ENCODE measurements around the gene INPP4B.

The INPP4B gene

DNA sequence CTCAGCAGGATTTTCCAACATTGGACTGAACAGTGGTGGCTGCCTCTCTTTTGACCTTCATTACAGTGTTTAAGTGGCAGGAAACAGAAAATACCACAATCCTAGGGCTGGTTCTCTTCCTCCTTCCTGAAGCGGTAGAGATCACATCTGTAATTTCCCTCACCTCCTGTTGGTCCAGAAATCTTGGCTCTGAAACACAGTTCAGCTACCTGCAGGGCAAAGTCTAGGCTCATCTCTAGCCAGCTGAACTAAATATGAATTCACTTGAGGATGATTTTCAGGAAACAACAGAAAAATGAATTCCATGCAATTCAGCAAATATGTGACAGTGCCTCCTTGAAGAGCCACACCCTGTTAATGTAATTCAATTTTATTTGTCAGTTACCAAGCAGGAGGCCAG lies 531.9 kb downstream of the INPP4B start:
- TF ChIP-seq, protein P1, sequence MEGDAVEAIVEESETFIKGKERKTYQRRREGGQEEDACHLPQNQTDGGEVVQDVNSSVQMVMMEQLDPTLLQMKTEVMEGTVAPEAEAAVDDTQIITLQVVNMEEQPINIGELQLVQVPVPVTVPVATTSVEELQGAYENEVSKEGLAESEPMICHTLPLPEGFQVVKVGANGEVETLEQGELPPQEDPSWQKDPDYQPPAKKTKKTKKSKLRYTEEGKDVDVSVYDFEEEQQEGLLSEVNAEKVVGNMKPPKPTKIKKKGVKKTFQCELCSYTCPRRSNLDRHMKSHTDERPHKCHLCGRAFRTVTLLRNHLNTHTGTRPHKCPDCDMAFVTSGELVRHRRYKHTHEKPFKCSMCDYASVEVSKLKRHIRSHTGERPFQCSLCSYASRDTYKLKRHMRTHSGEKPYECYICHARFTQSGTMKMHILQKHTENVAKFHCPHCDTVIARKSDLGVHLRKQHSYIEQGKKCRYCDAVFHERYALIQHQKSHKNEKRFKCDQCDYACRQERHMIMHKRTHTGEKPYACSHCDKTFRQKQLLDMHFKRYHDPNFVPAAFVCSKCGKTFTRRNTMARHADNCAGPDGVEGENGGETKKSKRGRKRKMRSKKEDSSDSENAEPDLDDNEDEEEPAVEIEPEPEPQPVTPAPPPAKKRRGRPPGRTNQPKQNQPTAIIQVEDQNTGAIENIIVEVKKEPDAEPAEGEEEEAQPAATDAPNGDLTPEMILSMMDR (IDR thresholded peaks at IDR 0.05), result no peak
- H2AFZ ChIP-seq, result no peak overlapping the region
- H3K79me2 ChIP-seq, result no peaks in the 10 kb centered on the region
- H3K9me3 ChIP-seq (ENCODE audit: control insufficient read depth, low read length), result no peaks in the 10 kb centered on the region
- no peak overlapping the region for H3K27ac ChIP-seq
- no peaks in the 10 kb centered on the region for H3K36me3 ChIP-seq (ENCODE audit: control insufficient read depth, insufficient read depth, low read length)
- H3K4me2 ChIP-seq (ENCODE audit: low read length), result no peak overlapping the region
- H3K4me1 ChIP-seq, result no peaks in the 10 kb centered on the region
- no peak overlapping the region for H3K9ac ChIP-seq
- H3K27me3 ChIP-seq (ENCODE audit: control insufficient read depth, insufficient read depth, low read length), result no peaks in the 10 kb centered on the region
- no peak overlapping the region for H3K4me3 ChIP-seq (ENCODE audit: low read depth, low read length)

DNA sequence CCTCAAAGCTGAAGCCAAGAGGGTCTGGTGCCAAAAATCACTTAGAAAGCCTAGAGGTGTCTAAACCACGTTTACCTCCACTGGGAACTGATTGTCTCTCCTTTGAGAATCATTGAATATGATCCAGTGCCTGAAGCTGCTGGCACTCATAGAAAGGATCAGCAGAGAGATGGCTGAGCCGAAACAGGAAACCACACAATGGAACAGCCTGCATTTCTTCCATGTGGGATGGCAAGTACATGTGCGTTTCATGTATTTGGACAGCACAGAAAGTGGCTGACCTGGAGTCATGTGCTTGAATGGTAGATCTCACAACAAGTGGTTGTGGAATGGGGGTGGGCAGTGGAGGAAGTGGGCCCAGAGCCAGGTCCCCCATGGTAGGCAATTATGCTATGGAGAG lies 533.7 kb downstream of the INPP4B start:
- H3K36me3 ChIP-seq (ENCODE audit: control insufficient read depth, insufficient read depth, low read length), result no peaks in the 10 kb centered on the region
- TF ChIP-seq, protein P1 (IDR thresholded peaks at IDR 0.05), result no peak

DNA sequence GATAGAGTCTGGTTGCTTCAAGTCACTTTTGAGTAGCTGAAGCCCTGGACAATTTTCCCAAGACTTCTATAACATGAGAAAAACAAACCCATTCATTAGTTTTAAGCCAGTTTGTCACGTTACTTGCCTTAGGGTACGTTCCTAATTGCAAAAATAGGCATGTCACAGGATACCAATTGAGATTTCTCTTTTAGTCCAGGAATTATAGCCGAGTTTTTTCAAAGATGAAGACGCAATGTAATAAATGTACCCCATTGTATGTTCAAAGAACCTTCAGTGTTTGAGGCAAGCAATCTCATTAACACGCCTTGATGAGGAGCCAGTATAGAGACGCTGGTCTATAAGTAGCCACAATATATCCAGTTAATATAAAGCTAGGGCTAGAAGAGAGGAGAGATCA lies 534.2 kb downstream of the INPP4B start:
- TF ChIP-seq, protein P1 (IDR thresholded peaks at IDR 0.05), result no peak
- Histone ChIP-seq H3K36me3 (ENCODE audit: control insufficient read depth, insufficient read depth, low read length) (no peaks in the 10 kb centered on the region), H3K4me1 (no peaks in the 10 kb centered on the region), H3K79me2 (no peaks in the 10 kb centered on the region), H3K9me3 (ENCODE audit: control insufficient read depth, low read length) (no peaks in the 10 kb centered on the region), H3K27me3 (ENCODE audit: control insufficient read depth, insufficient read depth, low read length) (no peaks in the 10 kb centered on the region), H3K4me2 (ENCODE audit: low read length) (no peak overlapping the region), H3K9ac (no peak overlapping the region), H3K4me3 (ENCODE audit: low read depth, low read length) (no peak overlapping the region), H3K27ac (no peak overlapping the region), H2AFZ (no peak overlapping the region)

More for the DNA sequence above, 533.7 kb downstream of the INPP4B start:
- Histone ChIP-seq H3K27me3 (ENCODE audit: control insufficient read depth, insufficient read depth, low read length) (no peaks in the 10 kb centered on the region), H3K9me3 (ENCODE audit: control insufficient read depth, low read length) (no peaks in the 10 kb centered on the region), H3K4me1 (no peaks in the 10 kb centered on the region), H3K4me3 (ENCODE audit: low read depth, low read length) (no peak overlapping the region), H3K27ac (no peak overlapping the region), H3K4me2 (ENCODE audit: low read length) (no peak overlapping the region), H3K9ac (no peak overlapping the region), H3K79me2 (no peaks in the 10 kb centered on the region), H2AFZ (no peak overlapping the region)

DNA sequence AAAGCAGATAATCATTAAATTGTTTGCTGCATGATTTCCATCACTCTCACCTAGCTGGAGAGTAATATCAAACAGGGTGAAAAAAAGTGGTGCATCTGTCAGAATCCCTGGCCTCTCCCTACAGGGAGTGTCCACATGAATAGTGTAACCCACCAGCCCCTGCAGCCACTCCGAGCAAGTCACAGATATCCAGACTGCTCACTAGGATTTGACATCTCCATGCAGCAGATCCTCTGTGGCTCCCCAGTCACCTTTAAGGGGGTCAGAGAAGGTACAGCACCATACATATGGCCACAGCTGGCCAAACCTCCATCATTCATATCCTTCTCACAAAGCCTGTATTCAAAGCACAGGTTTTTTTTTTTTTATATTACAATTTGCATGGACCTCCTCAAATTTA lies 536.3 kb downstream of the INPP4B start:
- Histone ChIP-seq H2AFZ (no peak overlapping the region), H3K27ac (no peak overlapping the region), H3K27me3 (ENCODE audit: control insufficient read depth, insufficient read depth, low read length) (no peaks in the 10 kb centered on the region), H3K4me3 (ENCODE audit: low read depth, low read length) (no peak overlapping the region), H3K4me2 (ENCODE audit: low read length) (no peak overlapping the region), H3K4me1 (no peaks in the 10 kb centered on the region), H3K79me2 (no peaks in the 10 kb centered on the region), H3K36me3 (ENCODE audit: control insufficient read depth, insufficient read depth, low read length) (no peaks in the 10 kb centered on the region), H3K9ac (no peak overlapping the region), H3K9me3 (ENCODE audit: control insufficient read depth, low read length) (no peaks in the 10 kb centered on the region)
- TF ChIP-seq, protein P1 (IDR thresholded peaks at IDR 0.05), result no peak

DNA sequence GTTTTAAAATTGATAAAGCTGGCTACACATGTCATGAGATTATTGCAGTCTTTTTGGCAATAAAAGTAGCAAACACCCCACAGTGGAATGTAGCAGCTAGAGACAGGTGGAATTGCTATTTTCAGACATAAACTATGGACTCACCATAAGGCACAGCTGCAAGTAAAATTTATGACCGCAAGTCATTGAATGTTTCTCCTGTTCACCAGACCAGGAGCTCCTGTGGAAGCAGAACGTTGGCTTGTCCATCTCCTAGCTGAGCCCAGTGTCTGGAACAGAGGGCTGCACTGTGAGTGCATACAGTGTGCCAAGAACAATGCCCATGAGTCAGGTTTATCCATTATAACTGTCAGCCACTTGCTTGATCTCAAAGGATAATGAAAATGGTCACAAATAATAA lies 538.2 kb downstream of the INPP4B start:
- Histone ChIP-seq H3K4me1 (no peaks in the 10 kb centered on the region), H3K27ac (no peak overlapping the region), H3K9ac (no peak overlapping the region), H3K9me3 (ENCODE audit: control insufficient read depth, low read length) (no peaks in the 10 kb centered on the region), H3K4me3 (ENCODE audit: low read depth, low read length) (no peak overlapping the region), H3K79me2 (no peaks in the 10 kb centered on the region), H3K36me3 (ENCODE audit: control insufficient read depth, insufficient read depth, low read length) (no peaks in the 10 kb centered on the region), H3K4me2 (ENCODE audit: low read length) (no peak overlapping the region), H3K27me3 (ENCODE audit: control insufficient read depth, insufficient read depth, low read length) (no peaks in the 10 kb centered on the region), H2AFZ (no peak overlapping the region)
- TF ChIP-seq, protein P1 (IDR thresholded peaks at IDR 0.05), result no peak

All from parathyroid adenoma (tissue), 2 donors.